ENCODE data around the gene POLE3. TPM values are rescaled to one million over a fixed set of nuclear protein-coding genes. Genes with fewer than 3 reads are reported as not detected.

POLE3 gene
- total and polyA plus RNA-seq, 9 of the 15 experiments (the other 6 are each of a cell fraction or from before 2014, with no cell fraction given) = 52.6 to 179 (median 110) TPM

GRCh38 chr9:113425072-113425471 is 14.6 kb upstream of the POLE3 start (continued):
- TF ChIP-seq PBX2 (CRISPR knock-in tag; IDR thresholded peaks at IDR 0.05; ENCODE audit: low read depth) (no peak), PBX2 (tag; conservative IDR thresholded peaks at IDR 0.05; ENCODE audit: low read depth) (no peak), SIRT6 (IDR thresholded peaks at IDR 0.05; ENCODE audit: low read depth, low read length) (no peak), SAFB (IDR thresholded peaks at IDR 0.05; ENCODE audit: borderline replicate concordance, low read depth, low read length) (no peak), HNRNPUL1 (IDR thresholded peaks at IDR 0.05; ENCODE audit: low read length) (no peak), HDAC1 (IDR thresholded peaks at IDR 0.05) (no peak)

GRCh38 chr9:113421726-113422125 is 11.3 kb upstream of the POLE3 start:
- H3K79me2 ChIP-seq (ENCODE audit: control insufficient read depth, insufficient read depth, low read length) = no peaks in the 10 kb centered on the region
- H3K9me1 ChIP-seq (ENCODE audit: control insufficient read depth, insufficient read depth, low read length) = no peaks in the 10 kb centered on the region
- no peaks in the 10 kb centered on the region for H4K20me1 ChIP-seq (replicated peaks; ENCODE audit: control insufficient read depth, insufficient read depth, low read length)
- H3K27me3 ChIP-seq (ENCODE audit: control insufficient read depth in 2 of 2, insufficient read depth in 2 of 2, low read length in 2 of 2) = peaks cover 6 to 13% of the 10 kb centered on the region in 2 experiments; a peak in 3 of 5 replicates
- H3K9me3 ChIP-seq (replicated peaks; ENCODE audit: control insufficient read depth, insufficient read depth, low read depth, low read length) = no peaks in the 10 kb centered on the region
- no peak overlapping the region for H3K4me3 ChIP-seq
- intact Hi-C loops (cut with micrococcal nuclease) (no loop called here), in situ Hi-C loops (cut with MboI) (no loop called here)
- ChIA-PET CTCF (ENCODE audit: low intra/inter-chr PET ratio) (no interaction called here), POLR2A (interaction anchor here (1.4 to 1.5 kb wide), 3 partner anchors 8 to 34 kb away, joined by 3 to 7 read pairs (median 5); partner anchors contain the start of genes C9orf43 and POLE3)
- H3K4me2 ChIP-seq (ENCODE audit: insufficient read depth, low read length) = no peak overlapping the region
- FAIRE-seq (no peak), DNase-seq (ENCODE audit: extremely low read depth in 1 of 4, low spot score in 3 of 4) (no peak), ATAC-seq (no peak)
- BruUV-seq (replicated peaks) = no TSS peak
- H3K27ac ChIP-seq (ENCODE audit: extremely low read depth, low read depth, low read length) = no peak overlapping the region
- no peak overlapping the region for H3K9ac ChIP-seq (ENCODE audit: insufficient read depth in 1 of 2, low read depth in 2 of 2, low read length in 2 of 2)
- 0 out of 2 replicates have a peak overlapping the region, but pooled peaks have one; percentile 40 for H2AFZ ChIP-seq (ENCODE audit: low read depth, low read length)
- H3K4me1 ChIP-seq (replicated peaks in 1 of 2; ENCODE audit: control insufficient read depth in 2 of 2, insufficient read depth in 2 of 2, low read length in 2 of 2) = no peaks in the 10 kb centered on the region
- no peaks in the 10 kb centered on the region for H3K36me3 ChIP-seq (ENCODE audit: control insufficient read depth, insufficient read depth, low read length)
- WGBS (ENCODE audit: insufficient coverage, low coverage, missing lambda C conversion rate) = 16% methylated on average over 3 of the region's 3 CpGs
- TF ChIP-seq HMG20A (CRISPR knock-in tag; conservative IDR thresholded peaks at IDR 0.05) = no peak
- TF ChIP-seq PHTF2 (CRISPR knock-in tag; IDR thresholded peaks at IDR 0.05) = no peak
- TF ChIP-seq PATZ1 (CRISPR knock-in tag; IDR thresholded peaks at IDR 0.05; ENCODE audit: borderline replicate concordance) = no peak
- TF ChIP-seq HDGF (IDR thresholded peaks at IDR 0.05) = no peak
- TF ChIP-seq ZC3H11A (IDR thresholded peaks at IDR 0.05; ENCODE audit: low read depth, low read length) = no peak
- no peak for TF ChIP-seq KLF6 (CRISPR knock-in tag; IDR thresholded peaks at IDR 0.05; ENCODE audit: borderline replicate concordance)
- no peak for TF ChIP-seq ZBTB11 (CRISPR knock-in tag; IDR thresholded peaks at IDR 0.05)
- TF ChIP-seq CHCHD3 (CRISPR knock-in tag; IDR thresholded peaks at IDR 0.05) = no peak
